Left hindlimb (tissue), 1 donor: Measurements from ENCODE around the gene SEC22B.
"Not testable (repeated sequence)": the region's sequence is repeated elsewhere in the genome, so short reads cannot be mapped to it uniquely, and the experiment has no call there.

Experiments
- DNase-seq: peaks from one replicate; pipeline ENCODE4 v3.0.0-alpha.2; 2018

SEC22B gene

DNA sequence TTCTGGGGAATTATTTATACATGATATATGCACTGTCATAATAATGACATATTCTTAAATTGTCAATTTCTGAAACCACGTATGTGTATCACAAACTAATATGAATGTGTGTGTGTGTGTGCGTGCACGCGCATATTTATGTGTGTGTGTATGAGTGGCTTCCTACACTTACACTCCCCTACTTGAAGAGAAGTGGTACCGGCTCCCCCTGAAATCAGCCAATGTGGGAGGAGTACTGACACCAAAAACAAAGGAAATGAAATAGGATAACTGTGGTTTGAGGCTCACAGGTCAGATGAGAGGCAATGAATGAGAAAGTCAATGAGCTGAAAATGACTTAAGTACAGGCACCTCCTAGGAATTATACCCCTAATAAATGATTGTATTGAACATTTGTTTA, 64.1 kb downstream of the SEC22B start:
- not testable (repeated sequence) for DNase-seq

DNA sequence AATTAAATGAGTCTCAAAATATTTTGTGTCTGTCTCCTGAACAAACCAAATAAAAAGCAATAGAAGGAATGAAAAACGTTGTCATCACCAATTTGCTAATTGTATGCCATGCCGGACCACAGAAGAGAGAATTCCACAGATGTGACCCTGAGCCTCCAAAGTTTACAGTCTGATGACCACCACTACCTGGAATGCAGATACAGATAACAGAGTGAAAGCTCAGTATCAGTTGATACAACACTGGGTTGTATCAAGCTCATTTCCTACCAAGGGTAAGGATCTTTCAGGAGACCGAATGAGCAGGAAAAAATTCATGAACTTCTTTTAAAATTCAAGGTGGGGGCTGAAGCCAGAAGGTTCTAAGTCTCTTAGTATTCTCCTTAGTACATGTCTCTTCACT, 64.5 kb downstream of the SEC22B start:
- DNase-seq, result not testable (repeated sequence)

GRCh38 chr1:120111008-120111407, 65.3 kb downstream of the SEC22B start:
- DNase-seq, result not testable (repeated sequence)

DNA sequence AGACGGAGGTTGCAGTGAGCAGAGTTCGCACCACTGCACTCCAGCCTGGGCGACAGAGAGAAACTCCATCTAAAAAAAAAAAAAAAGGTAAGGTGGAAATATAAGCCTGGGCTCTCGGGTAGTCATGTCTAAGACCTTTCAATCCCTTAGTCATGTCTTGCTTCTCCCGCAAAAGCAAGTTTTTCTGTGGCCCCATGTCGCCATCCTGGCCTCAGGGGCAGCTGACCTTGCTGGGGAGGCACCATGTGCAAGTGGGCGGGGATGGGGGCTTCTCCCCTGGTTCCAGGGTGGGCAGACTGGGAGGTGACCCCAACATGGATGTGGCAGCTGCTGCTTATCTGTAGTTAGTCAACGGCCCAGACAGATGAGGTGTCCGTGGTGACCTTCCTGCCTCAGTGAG, 66.7 kb downstream of the SEC22B start:
- DNase-seq, result not testable (repeated sequence)

- not testable (repeated sequence) for DNase-seq
Measured at GRCh38 chr1:120109180-120109579, 67.1 kb downstream of the SEC22B start.

- not testable (repeated sequence) for DNase-seq
Measured at GRCh38 chr1:120105288-120105687, 71.0 kb downstream of the SEC22B start.

GRCh38 chr1:120103768-120104167, 72.6 kb downstream of the SEC22B start:
- not testable (repeated sequence) for DNase-seq

GRCh38 chr1:120101593-120101992, 74.7 kb downstream of the SEC22B start:
- DNase-seq, result not testable (repeated sequence)
